ENCODE results near the gene SYNJ1.

- no peak for TF ChIP-seq POLR2A (IDR thresholded peaks at IDR 0.05)
- TF ChIP-seq CTCF (IDR thresholded peaks at IDR 0.05), result no peak
Observed at GRCh38 chr21:32753818-32754585, 26.2 kb upstream of the SYNJ1 start.
